A549 (cell line): ENCODE measurements around the gene PYGL. TPM values are rescaled to one million over a fixed set of nuclear protein-coding genes. Genes with fewer than 3 reads are reported as not detected.

Experiments
- ATAC-seq, 2 experiments: fragments of 200-7000 bp in 1 of 2; fragments of >200 bp in 1 of 2; cut with Nextera tagmentation in 1 of 2; cut with Tn5 transposase in 1 of 2; 3 replicates each; pipeline versions ENCODE4 v1.8.0 to v1.9.1; 2018 to 2020; ENCODE audit warnings: mild to moderate bottlenecking in 1 of 2, moderate library complexity in 1 of 2
- CTCF ChIA-PET: fragments of 300-600 bp; sonication (Branson Sonifier 250); formaldehyde crosslinking; extraction: SDS; loops from one replicate; lab custom pipeline; 2021; ENCODE audit warnings: antibody characterized with exemption, inconsistent platforms; lab: Yijun Ruan, JAX
- POLR2A ChIA-PET: fragments of 350-600 bp; formaldehyde crosslinking; extraction: SDS; loops from one replicate; lab custom pipeline; 2021; ENCODE audit warnings: antibody characterized with exemption, inconsistent platforms; lab: Yijun Ruan, JAX
- DNase-seq, 2 experiments: peaks; one replicate each; pipeline versions ENCODE4 v3.0.0 to v3.0.0-alpha.2; 2011 to 2016; ENCODE audit warnings: low read depth in 1 of 2, low spot score in 1 of 2
- FAIRE-seq: peaks from 2 replicates; lab custom pipeline; 2011; peaks lifted over from hg19 to GRCh38; lab: Jason Lieb, UNC
- H3K27ac ChIP-seq, 2 experiments: fragments of >200 bp; sonication (Bioruptor Twin); formaldehyde crosslinking; 3 replicates each; pipeline ENCODE4 v1.5.1; 2016 to 2017
- H3K4me1 ChIP-seq: fragments of >200 bp; sonication (Bioruptor Twin); formaldehyde crosslinking; 3 replicates; pipeline ENCODE4 v1.6.1; 2016
- H3K4me2 ChIP-seq: fragments of >200 bp; sonication (Bioruptor Twin); formaldehyde crosslinking; 3 replicates; pipeline ENCODE4 v1.6.1; 2016
- H3K4me3 ChIP-seq: fragments of >200 bp; sonication (Bioruptor Twin); formaldehyde crosslinking; 3 replicates; pipeline ENCODE4 v1.5.1; 2016
- H3K9me3 ChIP-seq: fragments of >200 bp; sonication (Bioruptor Twin); formaldehyde crosslinking; 3 replicates; pipeline ENCODE4 v1.6.1; 2016
- CEBPB ChIP-seq, 2 experiments: fragments of >200 bp in 1 of 2; sonication (Bioruptor Twin) in 1 of 2; formaldehyde crosslinking in 1 of 2; IDR thresholded peaks; 2 replicates each; pipeline ENCODE4 v1.6.1; 2012 to 2016
- CTCF ChIP-seq: fragments of >200 bp; sonication (Bioruptor Twin); formaldehyde crosslinking; IDR thresholded peaks from 3 replicates; pipeline ENCODE4 v1.5.1; 2016
- EHF ChIP-seq: fragments of 250-450 bp; sonication (Bioruptor Pico); IDR thresholded peaks from 2 replicates; pipeline ENCODE4 v1.5.0; 2020; ENCODE audit warnings: mild to moderate bottlenecking
- ESRRA ChIP-seq: fragments of 150-350 bp; IDR thresholded peaks from 2 replicates; pipeline ENCODE4 v1.6.1; 2014; ENCODE audit warnings: mild to moderate bottlenecking, low read length, borderline replicate concordance
- FOSB ChIP-seq: fragments of 250-450 bp; sonication (Bioruptor Pico); IDR thresholded peaks from 2 replicates; pipeline ENCODE4 v1.5.0; 2020; ENCODE audit warnings: mild to moderate bottlenecking, moderate library complexity
- FOSL2 ChIP-seq, 2 experiments: fragments of 450-650 bp in 1 of 2; fragments of >200 bp in 1 of 2; sonication (Bioruptor Twin) in 1 of 2; formaldehyde crosslinking; IDR thresholded peaks; 2 replicates each; pipeline versions ENCODE4 v1.5.0 to v1.6.1; 2016 to 2020; ENCODE audit warnings: mild to moderate bottlenecking in 1 of 2, moderate library complexity in 1 of 2
- FOXS1 ChIP-seq: fragments of 250-450 bp; sonication (Bioruptor Pico); IDR thresholded peaks from 2 replicates; pipeline ENCODE4 v1.5.0; 2020; ENCODE audit warnings: mild to moderate bottlenecking, moderate library complexity
- GATA3 ChIP-seq: IDR thresholded peaks from 2 replicates; pipeline ENCODE4 v1.6.1; 2012; ENCODE audit warnings: borderline replicate concordance
- HDAC2 ChIP-seq: fragments of 200-600 bp; sonication (generic); IDR thresholded peaks from 2 replicates; pipeline ENCODE4 v1.6.1; 2016
- JUN ChIP-seq, 2 experiments: fragments of >200 bp; sonication (Bioruptor Twin); formaldehyde crosslinking; IDR thresholded peaks; 2 replicates in 1 of 2; 3 replicates in 1 of 2; pipeline ENCODE4 v1.6.1; 2016 to 2017
- JUNB ChIP-seq: fragments of >200 bp; sonication (Bioruptor Twin); formaldehyde crosslinking; IDR thresholded peaks from 2 replicates; pipeline ENCODE4 v1.6.1; 2016
- MAZ ChIP-seq: fragments of 150-350 bp; IDR thresholded peaks from 2 replicates; pipeline ENCODE4 v1.6.1; 2014; ENCODE audit warnings: antibody characterized with exemption, low read depth, low read length, borderline replicate concordance
- MYC ChIP-seq: IDR thresholded peaks from 2 replicates; pipeline ENCODE4 v1.6.1; 2012; ENCODE audit warnings: mild to moderate bottlenecking, inconsistent platforms, low read length, improper control_type of control experiment, borderline replicate concordance
- POLR2AphosphoS2 ChIP-seq: conservative IDR thresholded peaks from 2 replicates; pipeline ENCODE4 v1.6.1; 2012; ENCODE audit warnings: low read length, improper control_type of control experiment, inconsistent platforms
- RARB ChIP-seq: fragments of 250-450 bp; sonication (Bioruptor Pico); IDR thresholded peaks from 2 replicates; pipeline ENCODE4 v1.8.0; 2021; ENCODE audit warnings: mild to moderate bottlenecking, moderate library complexity
- RCOR1 ChIP-seq: fragments of 150-350 bp; IDR thresholded peaks from 2 replicates; pipeline ENCODE4 v1.6.1; 2014; ENCODE audit warnings: antibody characterized with exemption, low read length, low read depth
- RNF2 ChIP-seq: fragments of 200-600 bp; sonication (generic); IDR thresholded peaks from 2 replicates; pipeline ENCODE4 v1.6.1; 2016; ENCODE audit warnings: low read depth, mild to moderate bottlenecking, antibody characterized with exemption, moderate library complexity, borderline replicate concordance
- SMC3 ChIP-seq: fragments of >200 bp; sonication (Bioruptor Twin); formaldehyde crosslinking; IDR thresholded peaks from 3 replicates; pipeline ENCODE4 v1.6.1; 2018; ENCODE audit warnings: inconsistent platforms
- SREBF2 ChIP-seq: fragments of 450-650 bp; IDR thresholded peaks from 2 replicates; pipeline ENCODE4 v1.6.1; 2014; ENCODE audit warnings: mild to moderate bottlenecking, moderate library complexity
- TFCP2L1 ChIP-seq: fragments of 250-450 bp; sonication (Bioruptor Pico); IDR thresholded peaks from 2 replicates; pipeline ENCODE4 v1.5.0; 2021; ENCODE audit warnings: mild to moderate bottlenecking
- TP53 ChIP-seq: fragments of 250-450 bp; sonication (Bioruptor Pico); IDR thresholded peaks from 2 replicates; pipeline ENCODE4 v1.5.0; 2021; ENCODE audit warnings: mild to moderate bottlenecking, moderate library complexity
- ZNF302 ChIP-seq: fragments of 250-450 bp; sonication (Bioruptor Pico); IDR thresholded peaks from 2 replicates; pipeline ENCODE4 v1.9.0; 2021; ENCODE audit warnings: inconsistent platforms, mild to moderate bottlenecking, moderate library complexity
- WGBS: methylation state at CpG from one replicate; pipeline ENCODE4 v1.1.6; 2017; ENCODE audit errors: missing lambda C conversion rate; 5-methylcytosine and 5-hydroxymethylcytosine counted together
- polyA plus RNA-seq, 4 experiments: library from polyadenylated mRNA; depleted of rRNA in 3 of 4; stranded (reverse); fragments of >200 nt; fragmentation: RNase III in 1 of 4; extraction: RNeasy Plus Mini Kit Qiagen cat#74134 plus additional on column Dnase treatment in 1 of 4; gene quantifications; 2 replicates in 3 of 4; 3 replicates in 1 of 4; pipeline ENCODE4 v1.2.3, GENCODE V29; 2011 to 2017
- TF ChIP-seq, protein P1 (sequence below): fragments of 250-450 bp; sonication (Bioruptor Pico); IDR thresholded peaks from 2 replicates; pipeline ENCODE4 v1.5.0; 2021; ENCODE audit warnings: mild to moderate bottlenecking, moderate library complexity, borderline replicate concordance
- TF ChIP-seq, protein P2 (sequence below): IDR thresholded peaks from 2 replicates; pipeline ENCODE4 v1.6.1; 2012; ENCODE audit warnings: low read depth, borderline replicate concordance
- TF ChIP-seq, protein P3 (sequence below): fragments of 200-600 bp; sonication (generic); IDR thresholded peaks from 2 replicates; pipeline ENCODE4 v1.6.1; 2016; ENCODE audit warnings: antibody characterized with exemption, mild to moderate bottlenecking, moderate library complexity

The PYGL gene
- polyA plus RNA-seq, 2 of the 4 experiments (the other 2 are of a cell fraction), result 112 to 122 TPM

GRCh38 chr14:50984036-50984710, 39.9 kb upstream of the PYGL start (continued):
- TF ChIP-seq SMC3, result no peak
- TF ChIP-seq MAZ, result no peak
- no peak for TF ChIP-seq RNF2
- no peak for TF ChIP-seq TP53
- TF ChIP-seq RARB (CRISPR knock-in tag), result no peak
- TF ChIP-seq POLR2AphosphoS2, result no peak
- TF ChIP-seq, all 56 proteins: peak for 0

GRCh38 chr14:50979941-50980850, 35.9 kb upstream of the PYGL start:
- no peak for ATAC-seq
- Histone ChIP-seq H3K27ac (no peak overlapping the region), H3K4me2 (no peak overlapping the region)
- 66% methylated on average over 5 of the region's 5 CpGs for WGBS
- TF ChIP-seq RCOR1, result no peak
- TF ChIP-seq MYC, result no peak
- TF ChIP-seq ZNF302 (CRISPR knock-in tag), result no peak
- no peak for TF ChIP-seq ESRRA
- no peak for TF ChIP-seq RNF2
- TF ChIP-seq, protein P1, sequence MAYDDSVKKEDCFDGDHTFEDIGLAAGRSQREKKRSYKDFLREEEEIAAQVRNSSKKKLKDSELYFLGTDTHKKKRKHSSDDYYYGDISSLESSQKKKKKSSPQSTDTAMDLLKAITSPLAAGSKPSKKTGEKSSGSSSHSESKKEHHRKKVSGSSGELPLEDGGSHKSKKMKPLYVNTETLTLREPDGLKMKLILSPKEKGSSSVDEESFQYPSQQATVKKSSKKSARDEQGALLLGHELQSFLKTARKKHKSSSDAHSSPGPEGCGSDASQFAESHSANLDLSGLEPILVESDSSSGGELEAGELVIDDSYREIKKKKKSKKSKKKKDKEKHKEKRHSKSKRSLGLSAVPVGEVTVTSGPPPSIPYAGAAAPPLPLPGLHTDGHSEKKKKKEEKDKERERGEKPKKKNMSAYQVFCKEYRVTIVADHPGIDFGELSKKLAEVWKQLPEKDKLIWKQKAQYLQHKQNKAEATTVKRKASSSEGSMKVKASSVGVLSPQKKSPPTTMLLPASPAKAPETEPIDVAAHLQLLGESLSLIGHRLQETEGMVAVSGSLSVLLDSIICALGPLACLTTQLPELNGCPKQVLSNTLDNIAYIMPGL (CRISPR knock-in tag), result no peak
- no peak for TF ChIP-seq TFCP2L1 (CRISPR knock-in tag)
- TF ChIP-seq, protein P2, sequence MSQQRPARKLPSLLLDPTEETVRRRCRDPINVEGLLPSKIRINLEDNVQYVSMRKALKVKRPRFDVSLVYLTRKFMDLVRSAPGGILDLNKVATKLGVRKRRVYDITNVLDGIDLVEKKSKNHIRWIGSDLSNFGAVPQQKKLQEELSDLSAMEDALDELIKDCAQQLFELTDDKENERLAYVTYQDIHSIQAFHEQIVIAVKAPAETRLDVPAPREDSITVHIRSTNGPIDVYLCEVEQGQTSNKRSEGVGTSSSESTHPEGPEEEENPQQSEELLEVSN, result no peak
- TF ChIP-seq EHF, result no peak
- TF ChIP-seq RARB (CRISPR knock-in tag), result no peak
- TF ChIP-seq CEBPB (IDR thresholded peaks at IDR 0.05), result no peak
- no peak for TF ChIP-seq HDAC2
- TF ChIP-seq JUNB, result no peak
- TF ChIP-seq FOXS1 (CRISPR knock-in tag), result no peak
- TF ChIP-seq JUN (IDR thresholded peaks at IDR 0.05), result no peak
- TF ChIP-seq POLR2AphosphoS2, result no peak
- no peak for TF ChIP-seq GATA3
- TF ChIP-seq, all 56 proteins: peak for 0
- POLR2A ChIA-PET, result no interaction called here
- Histone ChIP-seq H3K4me1 (peaks cover 7% of the 10 kb centered on the region; the same call in 2 of the 3 replicates), H3K4me3 (no peak overlapping the region), H3K9me3 (no peaks in the 10 kb centered on the region)
- FAIRE-seq, result no peak
- CTCF ChIA-PET, result interaction anchor here (0.6 to 1.4 kb wide), 2 partner anchors 25 to 1652 kb away, joined by 3 read pairs; no protein-coding TSS in a partner anchor
- DNase-seq, result no peak

DNA sequence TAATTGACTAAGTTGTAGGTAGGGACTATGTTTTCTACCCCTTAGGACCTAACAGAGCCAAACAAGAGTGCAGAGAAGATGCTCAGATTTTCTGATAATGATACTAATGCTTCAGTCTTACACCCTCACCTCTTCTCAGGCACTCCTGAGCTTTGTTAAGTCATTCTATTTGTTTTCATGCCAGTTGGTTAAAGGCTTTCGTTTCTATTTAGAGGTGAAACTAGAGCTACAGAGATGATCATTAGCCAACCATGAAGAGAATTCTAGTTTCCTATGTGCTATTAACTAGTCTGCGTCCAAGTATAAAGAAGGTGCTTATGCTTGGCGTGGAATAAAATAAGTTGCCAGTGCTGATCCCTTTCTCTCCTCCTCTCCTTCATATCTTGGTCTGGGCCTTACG, 34.6 kb upstream of the PYGL start:
- DNase-seq (no peak), ATAC-seq (no peak), FAIRE-seq (no peak)
- no peak overlapping the region for H3K4me2 ChIP-seq
- 84% methylated on average over 4 of the region's 4 CpGs for WGBS
- no peaks in the 10 kb centered on the region for H3K9me3 ChIP-seq
- no peaks in the 10 kb centered on the region for H3K4me1 ChIP-seq
- ChIA-PET CTCF (interaction anchor here (0.6 to 1.4 kb wide), 3 partner anchors 13 to 1113 kb away, joined by 3 read pairs; no protein-coding TSS in a partner anchor), POLR2A (no interaction called here)
- H3K4me3 ChIP-seq, result no peak overlapping the region
- H3K27ac ChIP-seq, result no peak overlapping the region
- no peak for TF ChIP-seq ESRRA
- no peak for TF ChIP-seq TP53
- TF ChIP-seq POLR2AphosphoS2, result no peak
- TF ChIP-seq FOSL2 (IDR thresholded peaks at IDR 0.05), result no peak
- TF ChIP-seq FOSL2 (CRISPR knock-in tag; IDR thresholded peaks at IDR 0.05), result no peak
- no peak for TF ChIP-seq FOSB (CRISPR knock-in tag)
- TF ChIP-seq, protein P3, sequence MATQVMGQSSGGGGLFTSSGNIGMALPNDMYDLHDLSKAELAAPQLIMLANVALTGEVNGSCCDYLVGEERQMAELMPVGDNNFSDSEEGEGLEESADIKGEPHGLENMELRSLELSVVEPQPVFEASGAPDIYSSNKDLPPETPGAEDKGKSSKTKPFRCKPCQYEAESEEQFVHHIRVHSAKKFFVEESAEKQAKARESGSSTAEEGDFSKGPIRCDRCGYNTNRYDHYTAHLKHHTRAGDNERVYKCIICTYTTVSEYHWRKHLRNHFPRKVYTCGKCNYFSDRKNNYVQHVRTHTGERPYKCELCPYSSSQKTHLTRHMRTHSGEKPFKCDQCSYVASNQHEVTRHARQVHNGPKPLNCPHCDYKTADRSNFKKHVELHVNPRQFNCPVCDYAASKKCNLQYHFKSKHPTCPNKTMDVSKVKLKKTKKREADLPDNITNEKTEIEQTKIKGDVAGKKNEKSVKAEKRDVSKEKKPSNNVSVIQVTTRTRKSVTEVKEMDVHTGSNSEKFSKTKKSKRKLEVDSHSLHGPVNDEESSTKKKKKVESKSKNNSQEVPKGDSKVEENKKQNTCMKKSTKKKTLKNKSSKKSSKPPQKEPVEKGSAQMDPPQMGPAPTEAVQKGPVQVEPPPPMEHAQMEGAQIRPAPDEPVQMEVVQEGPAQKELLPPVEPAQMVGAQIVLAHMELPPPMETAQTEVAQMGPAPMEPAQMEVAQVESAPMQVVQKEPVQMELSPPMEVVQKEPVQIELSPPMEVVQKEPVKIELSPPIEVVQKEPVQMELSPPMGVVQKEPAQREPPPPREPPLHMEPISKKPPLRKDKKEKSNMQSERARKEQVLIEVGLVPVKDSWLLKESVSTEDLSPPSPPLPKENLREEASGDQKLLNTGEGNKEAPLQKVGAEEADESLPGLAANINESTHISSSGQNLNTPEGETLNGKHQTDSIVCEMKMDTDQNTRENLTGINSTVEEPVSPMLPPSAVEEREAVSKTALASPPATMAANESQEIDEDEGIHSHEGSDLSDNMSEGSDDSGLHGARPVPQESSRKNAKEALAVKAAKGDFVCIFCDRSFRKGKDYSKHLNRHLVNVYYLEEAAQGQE, result no peak
- TF ChIP-seq CTCF, result no peak
- TF ChIP-seq SREBF2, result no peak
